ENCODE results near the gene MTREX.

MTREX gene

DNA sequence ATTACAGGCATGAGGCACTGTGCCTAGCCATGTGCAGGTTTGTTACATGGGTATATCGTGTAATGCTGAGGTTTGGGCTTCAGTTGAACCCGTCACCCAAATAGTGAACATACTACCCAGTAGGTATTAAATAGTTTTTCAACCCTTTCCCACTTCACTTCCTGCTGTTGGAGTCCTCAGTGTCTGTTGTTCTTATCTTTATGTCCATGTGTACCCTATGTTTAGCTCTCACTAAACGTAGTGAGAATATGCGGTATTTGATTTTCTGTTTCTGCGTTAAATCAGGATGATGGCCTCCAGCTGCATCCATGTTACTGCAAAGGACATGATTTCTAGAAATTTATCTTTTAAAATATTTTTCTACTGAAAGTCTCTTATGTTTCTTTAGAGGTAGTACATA, 17.8 kb downstream of the MTREX start:
- no peak for DNase-seq

DNA sequence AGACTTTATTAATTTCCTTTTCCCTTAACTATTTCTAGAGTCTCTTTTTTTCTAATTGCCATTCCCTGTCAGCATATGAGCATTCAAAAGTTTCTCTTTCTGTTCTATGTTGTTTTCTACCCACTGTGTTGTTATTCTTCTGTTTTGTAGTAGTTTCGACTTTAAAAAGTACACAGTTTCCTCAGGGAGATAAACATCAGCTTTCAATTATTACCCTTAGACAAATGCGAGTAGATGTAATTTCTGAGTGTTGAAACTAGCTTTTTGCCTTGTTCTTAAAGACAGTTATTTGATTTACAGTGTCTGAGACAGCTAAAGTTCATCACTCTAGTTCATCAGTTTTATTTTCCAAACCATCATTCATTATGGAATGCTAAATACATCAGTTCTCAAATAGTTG, 19.5 kb downstream of the MTREX start:
- DNase-seq, result no peak

DNA sequence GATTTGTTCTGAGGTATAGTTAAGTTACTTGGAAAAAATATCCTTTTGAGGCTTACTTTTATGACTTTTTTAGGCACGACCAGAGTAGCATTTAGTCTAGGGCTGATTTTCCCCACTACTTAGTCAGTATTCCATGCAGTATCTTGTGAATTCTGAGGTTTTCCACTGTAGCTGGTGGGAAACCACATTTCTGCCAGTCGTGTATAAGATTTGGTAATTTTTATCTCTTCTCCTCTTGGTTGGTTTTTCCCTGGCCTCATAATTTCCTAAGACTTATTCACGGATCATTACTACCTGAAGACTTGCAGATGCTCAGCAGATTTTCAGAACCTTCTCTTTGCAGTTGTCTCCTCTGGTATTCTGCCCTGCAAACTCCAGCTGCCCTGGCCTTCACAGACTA, 23.5 kb downstream of the MTREX start:
- DNase-seq, result no peak

DNA sequence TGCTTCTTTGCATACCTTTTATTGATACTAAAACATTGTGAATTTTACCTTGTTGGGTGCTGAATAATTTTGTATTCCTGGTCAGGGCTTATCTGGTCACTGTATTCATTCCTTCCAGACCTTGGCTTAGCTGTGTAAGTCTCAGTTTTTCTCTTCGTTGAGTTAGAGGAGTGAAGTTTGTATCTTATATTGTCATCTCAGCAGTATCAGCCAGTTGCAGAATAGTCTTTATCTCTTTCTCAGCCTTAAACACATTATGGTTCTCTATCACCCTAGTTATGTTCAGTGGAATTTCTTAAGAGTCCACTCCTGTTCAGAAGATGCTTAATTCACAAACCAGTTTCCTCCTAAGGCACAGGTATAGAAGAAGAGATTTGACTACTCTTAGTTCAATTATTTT, 25.2 kb downstream of the MTREX start:
- no peak for DNase-seq

DNA sequence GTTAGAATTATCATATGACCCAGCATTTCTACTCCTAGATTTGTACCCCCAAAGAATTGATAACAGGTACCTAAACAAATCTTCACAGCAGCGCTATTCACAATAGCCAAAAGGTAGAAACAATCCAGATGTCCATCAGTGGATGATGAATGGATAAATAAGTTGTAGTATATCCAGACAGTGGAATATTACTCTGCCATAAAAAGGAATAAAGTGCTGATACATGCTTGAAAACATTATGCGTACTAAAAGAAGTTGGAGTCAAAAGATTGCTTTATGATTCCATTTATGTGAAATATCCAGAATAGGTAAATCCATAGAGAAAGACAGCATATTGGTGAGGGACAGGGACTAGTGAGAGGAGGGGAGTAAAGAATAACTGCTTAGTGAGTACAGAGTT, 26.0 kb downstream of the MTREX start:
- DNase-seq, result no peak

DNA sequence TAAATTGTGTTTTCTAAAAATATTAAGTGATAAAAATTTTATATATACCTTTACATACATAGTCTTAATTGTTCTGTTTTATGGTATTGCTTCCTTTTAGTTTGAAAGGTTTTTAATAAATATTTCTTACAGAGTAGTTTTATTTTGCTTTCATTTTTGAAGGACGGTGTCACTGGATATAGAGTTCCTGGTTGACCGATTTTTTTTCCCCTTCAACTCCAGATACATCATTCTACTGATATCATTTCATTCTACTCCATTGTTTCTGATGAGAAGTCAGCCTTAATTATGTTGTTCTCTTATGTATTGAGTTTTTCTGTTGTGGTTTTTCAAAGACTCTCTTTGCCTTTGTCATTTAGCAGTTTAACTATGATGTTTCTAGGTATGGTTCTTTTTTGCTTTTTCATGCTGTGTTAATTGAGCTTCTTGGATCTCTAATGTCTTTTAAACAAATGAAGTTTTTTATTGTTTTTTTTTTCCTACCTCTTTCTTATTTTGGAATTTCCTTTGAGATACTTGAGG, 30.4 kb downstream of the MTREX start:
- DNase-seq, result no peak

DNA sequence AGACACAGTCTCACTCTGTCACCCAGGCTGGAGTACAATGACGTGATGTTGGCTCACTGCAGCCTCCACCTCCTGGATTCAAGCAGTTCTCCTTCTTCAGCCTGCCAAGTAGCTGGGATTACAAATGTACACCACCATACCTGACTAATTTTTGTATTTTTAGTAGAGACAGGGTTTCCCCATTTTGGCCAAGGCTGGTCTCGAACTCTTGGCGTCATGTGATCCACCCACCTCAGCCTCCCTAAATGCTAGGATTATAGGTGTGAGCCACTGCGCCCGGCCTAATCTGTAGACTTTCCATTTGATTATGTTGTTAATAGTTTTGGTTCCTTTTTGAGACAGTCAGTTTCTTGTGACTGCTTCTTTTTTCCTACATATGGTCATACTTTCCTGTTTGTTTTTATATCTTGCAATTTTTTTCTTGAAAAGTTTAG, 31.0 kb downstream of the MTREX start:
- DNase-seq, result no peak

DNA sequence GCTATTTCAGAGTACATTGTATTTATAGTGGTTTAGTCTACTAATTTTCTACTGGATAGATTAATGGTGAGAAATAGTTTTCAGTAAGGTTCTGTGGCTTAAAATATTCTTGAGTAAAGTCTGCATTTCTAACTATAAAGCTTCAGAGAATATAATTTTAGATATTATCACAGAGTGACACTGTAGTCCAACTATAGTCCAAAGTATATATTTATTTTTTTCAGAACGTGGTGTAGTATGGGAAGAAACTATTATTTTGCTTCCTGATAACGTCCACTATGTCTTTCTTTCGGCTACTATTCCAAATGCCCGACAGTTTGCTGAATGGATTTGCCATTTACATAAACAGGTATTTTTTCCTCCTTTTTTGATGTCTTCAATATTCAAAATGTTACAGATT, 35.3 kb downstream of the MTREX start:
- no peak for DNase-seq

DNA sequence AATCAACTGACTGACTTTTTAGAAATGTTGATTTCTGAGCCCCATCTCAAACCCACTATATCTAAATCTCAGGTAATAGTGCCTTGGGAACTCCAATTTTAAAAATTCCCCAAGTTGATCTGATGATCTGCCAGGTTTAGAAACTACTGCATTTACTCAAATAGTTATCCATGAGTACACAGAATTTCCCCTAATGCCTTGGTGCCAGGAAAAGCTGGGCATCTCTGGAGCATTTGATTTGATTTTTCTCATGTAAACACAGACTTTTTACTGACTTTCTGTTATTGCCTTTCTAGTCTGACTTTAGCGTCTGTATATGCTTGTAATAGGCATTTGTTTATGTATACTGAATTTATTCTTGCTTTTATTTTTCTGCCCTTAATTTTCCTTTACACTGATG, 35.8 kb downstream of the MTREX start:
- DNase-seq, result no peak

DNA sequence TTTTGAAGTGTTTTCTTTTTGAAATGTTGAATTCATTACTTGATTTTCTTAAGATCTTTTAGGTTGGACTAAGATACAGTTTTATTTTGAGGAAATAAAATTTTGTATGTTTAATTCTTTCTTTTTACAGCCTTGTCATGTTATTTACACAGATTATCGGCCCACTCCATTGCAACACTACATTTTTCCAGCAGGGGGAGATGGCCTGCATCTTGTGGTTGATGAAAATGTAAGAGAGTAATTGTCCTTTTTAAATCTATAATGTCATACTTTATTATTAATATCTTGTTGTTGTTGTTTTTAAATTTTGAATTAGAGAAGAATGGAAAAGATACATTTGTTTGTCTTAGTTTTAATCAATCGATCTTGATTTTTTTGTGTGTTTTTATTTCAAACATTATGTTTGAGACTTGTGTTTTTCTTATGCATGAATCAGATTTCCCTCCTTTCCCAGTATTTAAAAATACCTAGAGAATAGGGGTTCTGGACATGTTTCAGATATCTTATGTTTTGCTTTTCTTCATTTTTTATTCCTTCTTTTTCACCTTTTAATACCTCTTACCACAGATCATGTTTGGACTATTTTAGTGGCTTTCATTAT, 36.7 kb downstream of the MTREX start:
- peak; percentile 10 for DNase-seq

DNA sequence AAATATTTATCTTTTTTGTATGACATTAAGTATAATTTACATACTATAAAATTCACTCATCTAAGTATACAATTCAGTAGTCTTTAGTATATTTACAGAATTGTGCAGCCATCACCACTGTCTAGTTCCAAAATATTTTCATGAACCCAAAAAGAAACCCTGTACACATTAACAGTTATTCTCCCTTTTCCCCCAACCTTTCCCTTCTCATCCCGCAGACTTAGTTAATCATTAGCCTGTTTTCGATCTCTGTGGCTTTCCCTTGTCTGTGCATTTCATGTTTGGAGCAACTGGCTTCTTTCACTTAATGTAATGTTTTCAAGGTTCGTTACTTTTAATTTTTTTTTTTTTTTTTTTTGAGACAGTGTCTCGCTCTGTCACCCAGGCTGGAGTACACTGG, 37.5 kb downstream of the MTREX start:
- no peak for DNase-seq

DNA sequence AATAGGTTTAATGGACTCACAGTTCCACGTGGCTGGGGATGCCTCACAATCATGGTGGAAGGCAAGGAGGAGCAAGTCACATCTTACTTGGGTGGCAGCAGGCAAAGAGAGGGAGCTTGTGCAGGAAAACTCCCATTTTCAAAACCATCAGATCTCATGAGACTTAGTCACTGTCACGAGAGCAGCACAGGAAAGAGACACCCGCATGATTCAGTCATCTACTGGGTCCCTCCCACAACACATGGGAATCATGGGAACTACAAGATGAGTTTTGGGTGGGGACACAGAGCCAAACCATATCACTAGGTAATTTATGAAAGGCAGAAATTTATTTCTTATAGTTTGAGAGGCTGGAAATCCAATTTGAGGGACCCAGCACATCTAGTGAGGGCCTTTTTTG, 40.0 kb downstream of the MTREX start:
- no peak for DNase-seq

DNA sequence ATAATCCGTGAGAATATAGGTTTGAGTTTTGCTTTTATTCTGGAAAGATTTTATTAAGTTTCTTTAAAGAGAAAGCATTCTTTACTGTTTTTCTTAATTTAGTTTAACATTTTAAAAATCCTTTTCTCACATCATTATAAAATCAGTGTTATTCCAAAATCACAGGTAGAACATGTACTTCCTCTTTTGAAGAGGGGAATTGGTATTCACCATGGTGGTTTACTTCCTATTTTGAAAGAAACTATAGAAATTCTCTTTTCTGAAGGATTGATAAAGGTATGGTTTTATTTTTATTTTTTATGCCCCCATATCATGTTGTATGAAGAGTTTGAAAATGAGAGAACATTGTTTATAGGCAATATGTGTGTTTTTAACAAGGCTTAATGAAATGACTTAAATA, 43.0 kb downstream of the MTREX start:
- no peak for DNase-seq

DNA sequence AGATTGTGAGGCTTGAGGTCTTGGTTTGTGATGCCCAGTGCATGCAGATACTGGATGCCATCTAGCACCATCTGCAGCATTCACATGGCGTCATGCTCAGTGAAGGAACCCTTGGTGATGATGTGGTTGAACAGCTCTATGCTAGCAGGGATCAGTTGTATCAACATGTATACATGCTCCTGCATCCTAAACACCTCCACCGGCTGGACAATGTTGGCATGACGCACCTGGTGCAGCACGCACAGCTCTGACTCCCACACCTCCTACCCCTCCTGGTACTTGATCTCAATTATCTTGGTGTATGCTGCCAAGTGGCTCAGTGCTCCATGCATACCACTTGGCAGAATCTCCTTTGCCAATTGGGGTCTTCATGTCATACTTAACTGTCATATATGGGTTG, 49.1 kb downstream of the MTREX start:
- DNase-seq, result no peak

DNA sequence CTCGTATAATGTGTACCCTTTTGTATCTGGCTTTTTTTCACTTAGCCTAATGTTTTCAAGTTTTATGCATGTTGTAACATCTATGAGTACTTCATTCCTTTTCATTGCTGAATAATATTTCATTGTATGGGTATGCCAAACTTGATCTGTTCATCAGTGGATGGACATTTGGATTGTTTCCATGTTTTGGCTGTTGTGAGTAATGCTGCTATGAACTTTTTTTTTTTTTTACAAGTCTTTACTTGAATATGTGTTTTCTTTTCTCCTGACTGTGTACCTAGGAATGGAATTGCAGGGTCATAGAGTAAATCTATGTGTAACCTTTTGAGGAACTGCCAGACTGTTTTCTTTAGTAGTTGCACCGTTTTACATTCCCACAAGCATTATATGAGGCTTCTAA, 52.4 kb downstream of the MTREX start:
- no peak for DNase-seq

DNA sequence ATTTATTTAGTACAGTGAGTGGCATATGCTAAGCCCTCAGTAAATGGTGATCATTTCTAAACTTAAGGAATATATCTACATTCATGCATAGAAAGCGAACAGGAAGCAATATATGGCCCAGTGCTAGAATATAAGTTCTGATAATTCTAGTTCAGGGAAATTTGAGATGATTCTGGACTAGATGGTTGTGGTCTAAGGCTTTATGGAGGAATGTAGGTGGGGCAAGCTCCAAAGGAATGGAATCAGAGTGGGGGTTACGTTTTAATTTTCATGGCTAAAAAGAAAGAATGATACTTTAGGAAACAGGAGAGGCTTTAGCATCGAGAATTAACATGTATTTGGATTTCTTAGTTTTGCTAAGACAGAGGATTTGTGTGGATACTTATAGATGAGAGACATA, 56.1 kb downstream of the MTREX start:
- no peak for DNase-seq

DNA sequence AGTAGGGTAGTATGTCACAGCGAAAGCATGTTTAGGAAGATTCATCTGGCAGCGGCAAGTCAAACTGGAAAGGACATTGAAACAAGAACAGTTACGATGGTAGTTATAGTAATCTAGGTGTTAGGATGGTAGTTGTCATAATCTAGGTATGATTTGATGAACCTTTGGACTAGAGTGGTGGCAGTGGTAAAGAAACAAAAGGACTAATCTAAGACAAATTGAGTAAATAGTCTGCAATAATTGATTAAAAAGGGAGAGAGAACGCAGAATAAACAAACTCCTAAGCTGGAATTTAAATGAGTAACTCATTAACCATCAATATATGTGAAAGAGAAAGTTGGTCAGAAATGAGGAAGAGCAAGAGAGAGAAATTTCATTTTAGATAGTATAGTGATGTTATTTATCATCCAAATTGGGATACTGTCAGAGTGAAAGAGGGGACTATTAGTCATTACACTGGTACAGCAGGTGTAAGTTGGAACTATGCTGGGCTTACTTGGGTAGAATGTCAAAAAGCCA, 56.8 kb downstream of the MTREX start:
- no peak for DNase-seq

DNA sequence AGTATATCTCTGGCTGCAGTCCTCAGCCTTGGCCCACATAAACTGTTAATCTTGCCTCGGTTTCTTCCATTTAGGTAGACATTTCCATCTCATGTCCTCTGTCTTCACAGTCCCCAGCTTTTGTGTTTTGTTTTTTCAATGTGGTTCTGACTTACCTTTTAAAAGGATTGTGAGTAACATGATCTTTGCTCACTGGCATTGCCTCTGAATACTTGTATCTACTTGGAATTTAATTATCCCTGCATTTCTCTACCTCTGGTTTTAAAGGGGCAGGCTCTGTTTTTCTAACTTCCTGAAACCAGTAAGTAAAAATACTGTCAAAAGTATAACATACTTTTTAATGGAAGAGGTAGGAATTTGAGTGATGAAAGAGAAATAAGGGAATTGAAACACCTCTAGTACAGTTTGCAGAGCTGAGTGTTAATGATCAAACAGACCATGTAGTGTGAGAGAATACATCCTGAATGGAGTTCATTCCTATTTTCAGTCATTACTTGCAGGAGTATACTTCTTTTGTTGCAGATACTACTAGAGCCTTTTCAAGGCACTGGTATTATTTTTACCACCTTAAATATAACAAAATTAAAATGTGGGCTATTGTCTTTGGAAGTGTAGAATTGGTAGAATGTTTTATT, 62.6 kb downstream of the MTREX start:
- DNase-seq, result no peak

DNA sequence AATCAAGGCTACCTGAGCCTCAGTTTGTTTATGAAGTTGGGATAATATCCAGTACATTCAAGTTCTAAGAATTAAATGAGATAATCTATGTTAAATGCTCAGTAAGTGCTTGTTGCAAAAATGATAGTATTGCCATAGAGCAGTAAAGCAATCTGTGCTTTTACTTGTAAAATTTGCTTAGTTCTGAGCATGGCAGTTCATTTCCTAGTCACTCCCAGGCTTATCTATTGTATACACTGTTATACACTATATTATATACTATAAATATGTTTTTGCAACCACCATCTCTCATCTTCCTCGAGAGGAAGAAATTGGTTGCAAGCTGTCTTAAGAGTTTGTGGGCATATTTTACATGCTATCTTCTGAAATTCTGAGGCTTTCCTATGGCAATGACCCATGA, 63.4 kb downstream of the MTREX start:
- no peak for DNase-seq

DNA sequence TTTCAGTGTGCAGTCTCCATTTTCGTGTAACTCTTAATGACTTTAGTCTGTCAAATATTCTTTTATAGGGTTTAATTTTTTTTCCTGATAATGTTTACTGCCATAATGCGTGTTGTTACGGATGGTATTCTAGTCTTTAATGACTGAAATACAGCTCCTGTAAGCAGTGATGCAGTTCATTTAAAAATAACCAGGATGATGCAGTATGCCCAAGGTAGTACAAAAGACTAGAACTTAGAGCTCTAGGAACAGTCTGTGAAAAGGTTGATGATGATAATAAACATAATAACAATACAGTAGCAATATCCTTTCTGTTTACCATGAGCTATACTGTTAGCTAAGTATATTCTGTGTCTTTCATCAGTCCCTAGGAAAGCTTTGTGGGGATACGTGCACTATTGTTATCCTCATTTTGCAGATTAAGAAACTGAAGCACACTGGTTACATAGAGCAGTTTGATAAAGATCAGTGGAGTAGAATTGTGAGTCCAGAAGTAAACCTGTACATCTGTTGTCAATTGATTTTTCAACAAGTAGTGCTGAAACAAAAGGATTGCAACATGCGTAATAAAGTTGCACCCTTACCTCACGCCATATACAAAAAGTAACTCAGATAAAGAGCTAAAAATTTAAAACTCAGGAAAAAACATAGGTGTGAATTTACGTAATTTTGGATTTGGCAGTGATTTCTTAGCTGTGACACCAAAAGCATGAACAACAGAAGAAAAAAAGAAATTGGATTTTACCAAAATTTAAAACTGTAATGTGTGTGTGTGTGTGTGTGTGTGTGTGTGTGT, 64.5 kb downstream of the MTREX start:
- no peak for DNase-seq

DNA sequence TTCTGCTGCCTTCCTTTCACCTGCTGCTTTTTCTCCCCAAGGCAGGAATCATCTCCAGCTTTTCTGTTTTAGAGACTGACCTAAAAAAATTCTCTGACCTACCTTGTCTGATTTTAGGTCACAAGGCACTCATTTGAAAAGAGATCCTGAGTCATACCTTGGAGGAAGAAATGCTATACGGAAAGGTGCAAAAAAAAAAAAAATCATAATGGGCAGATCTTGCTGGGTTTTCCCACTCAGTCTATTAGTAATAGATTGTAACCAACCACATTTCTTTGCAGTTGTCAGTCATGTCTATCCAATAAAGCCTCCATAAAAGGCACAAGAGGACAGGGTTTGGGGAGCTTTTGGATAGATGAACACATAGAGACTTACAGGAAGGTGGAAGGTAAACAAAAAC, 70.0 kb downstream of the MTREX start:
- DNase-seq, result no peak

DNA sequence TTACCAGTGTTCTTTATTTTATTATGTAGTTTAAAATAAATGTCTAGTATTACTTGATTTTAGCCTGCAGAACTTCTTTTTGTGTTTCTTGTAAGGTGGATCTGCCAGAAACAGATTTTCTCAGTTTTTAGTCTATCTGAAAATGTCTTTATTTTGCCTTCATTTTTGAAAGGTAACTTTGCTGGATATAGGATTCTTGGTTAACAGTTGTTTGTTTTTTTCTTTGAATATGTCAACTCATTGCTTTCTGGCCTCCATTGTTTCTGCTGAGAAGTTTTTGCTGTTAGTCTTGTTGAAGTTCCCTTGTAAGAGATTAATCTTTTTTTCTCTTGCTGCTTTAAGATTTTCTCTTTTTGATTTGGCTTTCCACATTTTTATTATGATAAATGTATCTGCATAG, 75.5 kb downstream of the MTREX start:
- DNase-seq, result no peak

DNA sequence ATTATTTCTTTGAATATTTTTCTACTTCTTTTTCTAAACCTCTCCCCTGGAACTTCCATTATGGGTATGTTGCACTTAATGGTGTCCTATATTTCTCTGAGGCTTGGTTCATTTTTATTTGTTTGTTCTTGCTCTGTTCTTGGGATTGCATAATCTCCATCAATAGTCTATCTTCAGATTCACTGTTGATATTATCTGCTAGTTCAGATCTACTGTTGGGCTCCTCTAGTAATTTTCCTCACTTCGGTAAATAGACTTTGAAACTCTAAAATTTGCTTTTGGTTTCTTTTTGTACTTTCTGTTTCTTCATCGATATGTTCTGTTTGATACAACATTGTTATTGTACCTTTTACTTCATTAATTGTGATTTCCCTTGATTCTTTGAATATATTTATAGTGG, 76.3 kb downstream of the MTREX start:
- DNase-seq, result no peak

DNA sequence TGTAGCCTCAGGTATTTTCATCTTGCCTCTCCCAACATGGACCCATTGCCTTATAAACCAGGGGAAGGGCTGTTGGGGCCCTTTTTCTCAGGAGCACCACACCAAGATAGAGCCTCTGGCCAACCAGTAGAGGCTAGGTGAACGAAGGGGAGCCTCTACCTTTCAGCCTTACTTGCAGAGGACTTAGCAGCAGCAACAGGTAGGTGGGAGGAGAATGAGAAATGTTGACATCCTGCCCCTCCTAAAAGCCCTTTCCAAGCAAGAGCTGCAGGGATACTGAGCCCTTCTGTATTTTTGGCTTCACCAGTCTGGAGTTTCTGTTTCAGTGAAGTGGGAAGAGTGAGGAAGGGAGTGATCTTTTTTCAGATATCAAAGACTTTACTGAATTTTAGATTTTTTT, 77.4 kb downstream of the MTREX start:
- DNase-seq, result no peak
